ENCODE measurements around the gene FERMT3. TPM values are rescaled to one million over a fixed set of nuclear protein-coding genes. Genes with fewer than 3 reads are reported as not detected.

Gene FERMT3
- total and polyA plus RNA-seq, 4 donors: 17.4 to 182 (median 84.5) TPM

DNA sequence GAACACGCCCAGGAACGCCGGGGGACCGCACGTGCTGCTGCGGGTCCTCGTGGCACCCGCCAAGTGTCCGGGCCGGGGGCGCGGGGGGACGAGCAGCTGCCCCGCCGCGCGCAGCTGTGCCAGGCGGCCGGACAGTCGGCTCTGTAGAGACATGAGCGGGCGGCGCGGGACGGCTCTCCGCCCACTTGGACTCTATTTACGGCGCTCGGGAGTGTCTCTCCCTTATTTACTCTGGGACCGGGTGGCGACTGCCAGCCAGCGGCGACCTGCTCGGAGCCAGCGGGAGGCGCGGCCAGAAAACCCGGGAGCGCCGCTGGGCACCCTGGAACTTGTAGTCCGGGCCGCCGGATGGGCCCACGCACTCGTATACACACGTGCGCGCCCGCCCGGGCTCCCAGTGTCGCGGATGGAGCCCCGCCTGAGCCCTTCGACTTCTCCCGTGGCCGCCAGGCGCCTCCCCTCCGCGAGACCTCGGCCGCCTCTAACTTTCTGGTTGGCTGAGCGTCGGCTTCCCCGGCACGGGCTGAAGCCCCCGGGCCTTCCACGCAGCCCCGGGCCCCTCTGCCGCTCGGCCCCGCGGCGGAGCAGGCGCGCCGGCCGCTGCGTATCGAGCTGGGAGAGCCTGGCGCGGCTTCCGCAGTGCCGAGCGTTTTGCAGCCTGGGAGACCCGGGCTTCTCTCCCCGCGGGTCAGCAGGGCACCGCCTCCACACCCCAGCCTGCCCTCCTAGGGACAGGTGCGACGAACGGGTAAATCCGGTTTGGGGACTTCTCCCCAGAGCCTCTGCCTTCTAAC lies 40.5 kb upstream of the FERMT3 start, which contains the start of gene MACROD1:
MACROD1 (minus strand) TSS at position 272 of the 794 bp plus-strand sequence; CDS start at position 153, 119 bp downstream.
- ATAC-seq (ENCODE audit: insufficient read depth, low FRiP score) (peak; percentile 85), DNase-seq (peak; percentile 76 to 82 (median 82))
- peaks cover 0 to 12% (median 11%) of the 10 kb centered on the region in 5 donors for H3K4me1 ChIP-seq (ENCODE audit: control insufficient read depth in 5 of 5, insufficient read depth in 5 of 5, low read length in 5 of 5)
- no peaks in the 10 kb centered on the region for H3K9me3 ChIP-seq (ENCODE audit: control insufficient read depth in 4 of 4, insufficient read depth in 3 of 4, low read length in 3 of 4)
- peak within 1 kb of the TSS; percentile 81 for H3K4me3 ChIP-seq
- no peaks in the 10 kb centered on the region for H3K36me3 ChIP-seq (ENCODE audit: control insufficient read depth in 4 of 4, insufficient read depth in 4 of 4, low read length in 4 of 4)
- WGBS, 2 donors: 1% methylated on average over 62 to 92 of the region's 92 CpGs
- H3K9ac ChIP-seq (ENCODE audit: insufficient read depth in 1 of 2, low read length in 2 of 2): no peak within 1 kb of the TSS
- peak within 1 kb of the TSS; percentile 80 to 86 for H3K27ac ChIP-seq (ENCODE audit: low read depth in 1 of 2, low read length in 1 of 2)
- TF ChIP-seq, protein P1, sequence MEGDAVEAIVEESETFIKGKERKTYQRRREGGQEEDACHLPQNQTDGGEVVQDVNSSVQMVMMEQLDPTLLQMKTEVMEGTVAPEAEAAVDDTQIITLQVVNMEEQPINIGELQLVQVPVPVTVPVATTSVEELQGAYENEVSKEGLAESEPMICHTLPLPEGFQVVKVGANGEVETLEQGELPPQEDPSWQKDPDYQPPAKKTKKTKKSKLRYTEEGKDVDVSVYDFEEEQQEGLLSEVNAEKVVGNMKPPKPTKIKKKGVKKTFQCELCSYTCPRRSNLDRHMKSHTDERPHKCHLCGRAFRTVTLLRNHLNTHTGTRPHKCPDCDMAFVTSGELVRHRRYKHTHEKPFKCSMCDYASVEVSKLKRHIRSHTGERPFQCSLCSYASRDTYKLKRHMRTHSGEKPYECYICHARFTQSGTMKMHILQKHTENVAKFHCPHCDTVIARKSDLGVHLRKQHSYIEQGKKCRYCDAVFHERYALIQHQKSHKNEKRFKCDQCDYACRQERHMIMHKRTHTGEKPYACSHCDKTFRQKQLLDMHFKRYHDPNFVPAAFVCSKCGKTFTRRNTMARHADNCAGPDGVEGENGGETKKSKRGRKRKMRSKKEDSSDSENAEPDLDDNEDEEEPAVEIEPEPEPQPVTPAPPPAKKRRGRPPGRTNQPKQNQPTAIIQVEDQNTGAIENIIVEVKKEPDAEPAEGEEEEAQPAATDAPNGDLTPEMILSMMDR (IDR thresholded peaks at IDR 0.05; ENCODE audit: control extremely low read depth, extremely low read depth): no peak
- H3K27me3 ChIP-seq (ENCODE audit: control insufficient read depth in 3 of 3, insufficient read depth in 3 of 3, low read length in 2 of 3): no peaks in the 10 kb centered on the region

GRCh38 chr11:64170419-64170818 lies 36.1 kb upstream of the FERMT3 start:
- peaks cover 0 to 5% (median under 1%) of the 10 kb centered on the region in 5 donors for H3K4me1 ChIP-seq (ENCODE audit: control insufficient read depth in 5 of 5, insufficient read depth in 5 of 5, low read length in 5 of 5)
- TF ChIP-seq, protein P1 (IDR thresholded peaks at IDR 0.05; ENCODE audit: control extremely low read depth, extremely low read depth): no peak
- 76 to 93% methylated on average over 4 of the region's 4 CpGs for WGBS, 2 donors

DNA sequence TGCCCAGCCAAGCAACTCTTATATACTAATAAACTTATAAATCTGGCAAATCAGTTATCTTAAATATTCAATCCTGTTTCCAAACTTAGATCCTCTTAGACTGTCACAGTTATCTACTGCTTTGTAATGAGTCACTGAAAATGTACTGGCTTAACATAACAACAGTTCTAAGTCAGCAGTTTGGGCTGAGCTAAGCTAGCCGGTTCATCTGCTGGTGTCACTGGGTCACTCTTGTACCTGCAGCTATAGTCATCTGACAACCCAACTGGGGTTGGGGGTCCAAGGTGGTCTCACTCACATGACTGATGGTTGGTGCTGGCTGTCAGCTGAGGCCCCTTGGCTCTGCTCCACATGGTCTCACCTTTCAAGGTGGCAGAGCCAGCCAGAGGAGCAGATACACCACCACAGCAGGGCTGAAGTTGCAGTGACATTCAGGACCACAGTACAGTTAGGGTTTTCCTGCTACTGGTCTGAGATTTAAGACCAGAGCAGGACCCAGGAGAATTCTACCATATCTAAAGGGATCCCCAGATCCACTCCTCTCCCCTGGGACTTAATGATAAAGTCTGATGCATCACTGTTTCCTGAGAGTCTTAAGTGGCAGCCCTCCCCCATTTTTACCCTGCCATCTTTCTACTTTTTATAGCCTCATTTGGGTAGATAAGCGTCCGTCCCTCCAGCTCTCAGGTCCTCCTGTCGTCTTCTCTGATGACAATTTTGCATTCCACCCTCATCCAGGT lies 32.7 kb upstream of the FERMT3 start:
- H3K27me3 ChIP-seq (ENCODE audit: control insufficient read depth in 3 of 3, insufficient read depth in 3 of 3, low read length in 2 of 3): no peaks in the 10 kb centered on the region
- no peak overlapping the region for H3K27ac ChIP-seq (ENCODE audit: low read depth in 1 of 2, low read length in 1 of 2)
- DNase-seq (no peak), ATAC-seq (ENCODE audit: insufficient read depth, low FRiP score) (no peak)
- H3K9me3 ChIP-seq (ENCODE audit: control insufficient read depth in 4 of 4, insufficient read depth in 3 of 4, low read length in 3 of 4): no peaks in the 10 kb centered on the region
- 94% methylated on average over 4 of the region's 4 CpGs for WGBS, 2 donors
- TF ChIP-seq, protein P1 (IDR thresholded peaks at IDR 0.05; ENCODE audit: control extremely low read depth, extremely low read depth): no peak
- H3K4me3 ChIP-seq: no peak overlapping the region
- no peaks in the 10 kb centered on the region for H3K4me1 ChIP-seq (ENCODE audit: control insufficient read depth in 5 of 5, insufficient read depth in 5 of 5, low read length in 5 of 5)
- H3K36me3 ChIP-seq (ENCODE audit: control insufficient read depth in 4 of 4, insufficient read depth in 4 of 4, low read length in 4 of 4): no peaks in the 10 kb centered on the region
- H3K9ac ChIP-seq (ENCODE audit: insufficient read depth in 1 of 2, low read length in 2 of 2): no peak overlapping the region

More at GRCh38 chr11:64170419-64170818, 36.1 kb upstream of the FERMT3 start:
- Histone ChIP-seq H3K9me3 (ENCODE audit: control insufficient read depth in 4 of 4, insufficient read depth in 3 of 4, low read length in 3 of 4) (no peaks in the 10 kb centered on the region), H3K36me3 (ENCODE audit: control insufficient read depth in 4 of 4, insufficient read depth in 4 of 4, low read length in 4 of 4) (no peaks in the 10 kb centered on the region), H3K27me3 (ENCODE audit: control insufficient read depth in 3 of 3, insufficient read depth in 3 of 3, low read length in 2 of 3) (no peaks in the 10 kb centered on the region), H3K9ac (ENCODE audit: insufficient read depth in 1 of 2, low read length in 2 of 2) (no peak overlapping the region), H3K27ac (ENCODE audit: low read depth in 1 of 2, low read length in 1 of 2) (no peak overlapping the region), H3K4me3 (no peak overlapping the region)
- DNase-seq (no peak), ATAC-seq (ENCODE audit: insufficient read depth, low FRiP score) (no peak)

Data from lung (tissue), 12 donors.